Activated CD8-positive, alpha-beta memory T cell treated with anti-CD3 and anti-CD28 coated beads for 1 hour (primary cell): ENCODE data around the gene PPP1R15B.
A peak's percentile ranks its signal among the peaks of the same experiment; 100 is the strongest.

Experiments
- DNase-seq, 2 donors: peaks; one replicate each; pipeline ENCODE4 v3.0.0-alpha.2; 2020; ENCODE audit warnings: low read depth in 1 of 2; ENCODE audit errors: extremely low read depth in 1 of 2

The PPP1R15B gene

DNA sequence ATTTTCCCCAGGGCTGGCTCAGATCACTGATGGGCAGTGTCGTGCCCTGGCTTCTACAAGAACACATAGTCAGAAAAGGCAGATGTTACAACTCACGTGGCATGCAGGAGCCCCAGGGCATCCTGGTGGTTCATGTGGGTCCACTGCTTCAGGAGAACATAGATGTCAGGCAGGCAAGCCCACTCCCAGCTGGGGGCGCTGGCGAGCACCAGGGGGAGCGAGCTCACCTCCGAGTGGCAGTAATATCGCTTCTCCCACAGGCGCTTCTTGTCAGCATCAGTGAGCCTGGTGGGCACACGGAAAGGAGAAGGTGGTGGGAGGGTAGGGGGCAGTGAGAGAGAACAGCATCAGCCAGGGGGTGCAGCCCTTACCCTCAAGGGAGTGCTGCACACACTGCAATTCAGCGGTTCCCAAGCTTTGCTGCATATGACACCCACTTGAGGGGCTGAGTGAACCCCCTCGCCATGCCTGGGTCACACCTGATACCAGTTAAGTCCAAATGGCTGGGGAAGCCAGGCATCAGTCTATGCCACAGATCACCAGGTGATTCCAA is 34.3 kb upstream of the PPP1R15B start:
- DNase-seq, result no peak

DNA sequence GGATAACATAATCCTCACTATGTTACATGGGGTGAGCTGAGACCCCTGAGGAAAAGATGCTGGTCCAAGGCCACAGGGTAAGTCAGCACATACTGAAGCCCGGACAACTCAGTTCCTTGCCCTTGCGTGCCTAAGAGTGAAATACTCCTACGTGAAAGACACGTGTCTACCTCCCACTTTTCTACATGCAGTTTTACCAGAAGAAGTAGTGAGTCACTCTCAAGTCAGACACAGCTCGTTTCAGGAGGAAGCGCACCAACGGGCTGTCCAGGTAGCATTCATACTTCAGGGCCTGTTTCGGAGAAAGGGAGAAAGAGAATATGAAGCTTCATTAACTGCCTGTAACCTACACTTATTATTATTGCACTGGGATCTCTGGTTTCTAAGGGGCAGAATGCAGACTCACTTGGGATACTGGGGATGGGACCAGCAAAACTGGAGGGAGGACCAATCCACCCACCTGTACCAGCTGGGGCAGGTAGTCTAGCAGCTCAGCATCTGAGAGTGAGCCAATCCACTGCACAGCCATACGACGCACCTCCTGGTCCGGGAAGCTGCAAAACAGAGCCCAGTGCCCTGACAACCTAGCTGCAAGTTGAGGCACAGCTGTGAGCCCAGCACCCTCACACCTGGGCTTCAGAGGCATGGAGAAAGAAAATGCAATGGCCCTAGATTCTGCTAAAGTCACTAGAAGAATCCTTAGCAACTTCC is 32.4 kb upstream of the PPP1R15B start:
- DNase-seq, result no peak

DNA sequence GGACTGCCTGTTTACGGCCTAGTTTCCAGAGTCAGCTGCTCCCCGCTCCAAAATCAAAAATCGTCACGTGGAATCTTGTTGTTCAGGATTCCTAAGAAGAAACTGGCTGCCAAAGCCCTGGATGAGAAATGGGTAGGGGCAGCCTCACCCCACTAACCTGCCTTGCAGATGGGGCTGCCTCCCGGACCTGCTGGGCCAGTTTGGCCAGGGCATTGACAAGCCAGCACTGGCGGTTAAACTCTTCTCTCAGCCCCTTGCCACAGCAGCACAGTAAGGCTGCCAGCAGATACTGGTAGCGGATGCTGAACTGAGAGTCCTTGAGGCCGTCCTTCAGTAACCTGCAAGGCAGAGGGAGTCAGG is 31.6 kb upstream of the PPP1R15B start:
- no peak for DNase-seq

DNA sequence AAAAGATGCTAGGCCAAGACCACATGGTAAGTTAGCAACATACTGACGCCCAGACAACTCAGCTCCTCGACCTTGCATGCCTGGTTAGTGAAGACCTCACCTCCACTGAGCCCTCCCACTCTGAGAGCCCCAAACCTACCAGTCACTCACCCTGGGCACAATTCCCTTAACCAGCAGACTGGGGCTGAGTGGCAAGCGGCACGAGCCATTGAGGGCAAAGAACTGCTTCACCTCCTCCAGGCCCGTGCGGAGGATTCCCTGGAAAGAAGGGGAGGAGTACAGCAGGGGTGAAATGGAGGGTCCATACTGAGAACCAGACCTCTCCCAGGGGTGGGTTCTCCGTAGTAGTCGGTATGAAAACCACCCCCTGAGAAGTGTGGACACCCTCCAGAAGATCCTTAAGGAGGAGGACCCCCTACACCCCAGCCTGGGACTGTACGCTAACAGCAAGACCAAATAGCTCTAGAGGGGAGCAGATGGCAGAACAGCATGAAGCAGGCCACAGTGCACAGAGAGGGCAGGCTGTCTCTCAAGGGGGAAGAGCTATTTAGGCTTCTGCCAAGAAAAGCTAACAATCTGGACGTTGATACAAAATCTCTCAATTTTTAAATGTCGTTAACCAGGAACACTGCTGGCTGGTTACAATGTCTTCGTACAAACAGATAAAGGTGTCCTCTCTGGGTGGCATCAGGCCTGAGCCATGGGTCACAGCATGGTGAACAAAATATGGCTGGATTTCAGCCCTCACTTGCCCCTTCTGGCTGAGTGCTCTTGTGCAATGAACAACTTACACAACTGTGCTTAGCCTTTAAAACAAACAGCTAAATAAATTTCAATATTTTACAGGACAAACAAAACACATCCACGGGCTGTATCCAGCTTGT is 31.0 kb upstream of the PPP1R15B start:
- DNase-seq, result no peak

DNA sequence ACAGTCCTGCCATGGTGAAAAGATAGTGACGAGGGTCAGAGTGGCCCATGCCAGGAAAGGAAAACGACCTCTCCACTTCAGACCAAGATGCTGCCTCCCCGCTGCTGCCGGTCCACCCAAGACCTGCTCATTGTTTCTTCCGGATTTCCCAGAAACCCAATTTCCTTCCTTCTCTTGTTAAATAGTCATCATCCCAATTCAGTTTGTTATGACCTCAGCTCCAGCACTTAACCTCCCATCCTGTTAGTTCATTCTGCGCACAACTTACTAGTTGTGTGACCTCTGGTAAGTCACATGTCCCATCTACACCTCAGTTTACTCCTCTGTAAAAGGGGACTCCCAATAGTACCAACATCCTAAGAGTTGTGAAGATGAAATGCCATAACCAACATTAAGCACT is 29.9 kb upstream of the PPP1R15B start:
- no peak for DNase-seq

DNA sequence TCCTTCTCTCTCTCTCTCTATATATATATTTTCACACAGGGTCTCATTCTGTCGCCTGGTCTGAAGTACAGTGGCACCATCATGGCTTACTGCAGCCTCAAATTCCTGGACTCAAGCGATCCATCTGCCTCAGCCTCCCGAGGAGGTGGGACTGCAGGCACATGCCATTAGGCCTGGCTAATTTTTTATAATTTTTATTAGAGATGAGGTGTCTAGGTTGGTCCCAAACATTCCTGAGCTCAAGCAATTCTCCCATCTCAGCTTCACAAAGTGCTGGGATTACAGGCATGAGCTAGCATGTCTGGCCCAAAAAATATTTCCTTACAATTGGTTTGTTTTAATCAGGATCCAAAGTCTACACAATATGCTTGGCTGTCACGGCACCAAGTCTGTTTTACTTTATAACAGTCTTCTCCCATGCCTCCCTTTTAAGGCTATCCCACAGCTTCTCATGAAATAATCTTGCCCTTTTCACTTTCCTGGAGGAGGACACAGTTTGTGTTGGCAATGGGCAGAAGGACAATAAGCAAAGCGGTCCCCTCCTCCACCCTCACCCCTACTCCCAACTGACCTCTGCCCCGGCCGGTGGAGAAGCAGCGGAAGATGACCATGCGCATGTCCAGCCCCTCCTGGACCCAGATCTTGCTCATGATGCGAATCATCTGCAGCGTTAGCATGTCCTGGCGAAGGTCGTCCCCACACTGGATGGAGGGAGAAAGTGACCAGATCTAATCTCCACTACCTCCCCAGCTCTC is 28.2 kb upstream of the PPP1R15B start:
- DNase-seq, result no peak

DNA sequence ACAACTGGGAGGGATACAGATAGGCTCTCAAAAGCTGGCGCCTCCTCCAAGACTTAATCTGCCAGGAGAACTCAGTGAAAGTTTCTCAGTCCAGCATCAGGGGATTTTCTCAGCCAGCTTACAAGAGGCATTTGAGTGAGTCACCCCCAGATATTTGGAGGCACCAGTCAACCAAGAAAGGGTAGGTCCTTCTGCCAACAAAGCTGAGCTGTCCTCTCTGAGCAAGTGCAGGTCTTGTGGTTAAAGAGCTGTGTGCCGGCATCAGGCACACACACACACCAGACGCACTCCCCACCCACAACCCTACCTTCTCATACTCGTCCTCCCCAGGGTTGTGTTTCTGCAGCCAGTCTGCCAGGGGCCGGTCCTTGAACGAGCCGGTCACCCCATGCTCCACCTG is 27.0 kb upstream of the PPP1R15B start:
- DNase-seq, result no peak

DNA sequence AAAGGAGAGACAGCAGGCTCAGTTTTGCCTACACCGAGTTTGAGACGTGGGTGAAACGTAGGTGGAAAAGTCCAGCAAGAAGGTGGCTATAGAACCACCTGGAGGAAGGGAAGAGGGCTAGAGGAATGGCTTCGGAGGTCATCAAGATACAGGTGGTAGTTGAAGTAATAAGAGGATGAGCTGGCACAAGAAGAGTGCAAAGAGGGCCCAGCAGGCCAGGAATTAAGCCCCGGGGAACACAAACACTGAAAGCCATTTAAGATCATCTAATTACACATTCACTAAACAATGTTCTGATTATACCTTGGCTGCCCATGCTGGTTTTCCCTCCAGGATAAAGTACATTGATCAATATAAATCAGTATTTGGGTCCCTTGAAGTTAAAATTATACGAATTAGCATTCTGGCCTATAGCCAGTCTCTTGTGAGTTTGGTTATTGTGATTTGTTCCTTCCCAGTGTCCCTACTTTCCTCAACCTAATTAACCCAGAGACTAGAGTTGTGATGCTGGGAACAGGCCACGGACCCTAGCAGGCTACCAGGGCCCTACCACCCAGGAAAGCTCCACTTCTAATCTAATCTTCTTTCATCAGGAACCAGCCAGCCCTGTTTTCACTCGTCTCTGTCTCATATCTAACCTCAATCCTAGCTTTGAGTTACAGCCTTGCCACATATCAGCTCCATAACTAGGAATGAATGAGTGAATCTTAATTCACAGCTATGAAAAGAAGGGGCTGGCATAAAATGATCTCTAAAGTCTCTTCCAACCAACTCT is 26.4 kb upstream of the PPP1R15B start:
- no peak for DNase-seq

DNA sequence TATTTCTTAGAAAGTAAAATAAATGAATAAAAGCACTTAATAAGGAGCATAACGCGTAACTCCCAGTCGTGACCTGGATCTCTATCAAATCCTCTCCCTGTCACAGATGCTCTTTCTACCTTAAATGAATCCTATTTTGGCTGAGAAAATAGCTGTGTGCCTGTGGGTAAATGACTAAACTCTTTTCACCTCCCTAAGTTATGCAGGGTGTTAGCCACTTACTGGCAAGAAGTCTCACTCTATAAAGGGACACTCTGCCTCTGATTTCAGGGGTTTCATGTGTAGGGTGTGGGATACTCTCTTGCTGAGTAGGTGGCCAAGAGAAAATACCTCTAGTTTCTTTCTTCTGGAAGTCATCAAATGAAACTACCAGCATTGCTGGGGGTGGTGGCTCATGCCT is 24.3 kb upstream of the PPP1R15B start:
- DNase-seq, result no peak

DNA sequence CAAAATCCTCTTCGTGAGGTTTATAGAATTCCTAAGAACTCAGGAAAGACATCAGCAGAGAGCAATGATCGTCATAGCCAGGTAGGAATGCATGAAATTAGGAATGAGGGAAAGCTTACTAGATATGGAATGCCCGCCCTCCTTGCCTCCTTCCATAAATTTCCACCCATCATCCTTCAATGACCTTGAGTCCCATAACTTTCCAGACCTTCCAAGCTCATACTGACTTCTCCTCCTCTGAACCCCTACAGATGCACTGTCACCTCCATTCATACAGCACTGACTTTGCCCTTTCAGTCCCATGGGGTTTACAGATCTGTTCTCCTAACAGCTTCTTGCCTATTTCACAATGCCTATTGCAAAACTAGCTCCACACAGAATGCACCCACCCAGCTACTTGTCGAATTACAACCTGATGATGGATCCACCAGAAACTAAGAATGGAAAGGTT is 23.8 kb upstream of the PPP1R15B start:
- DNase-seq, result no peak

DNA sequence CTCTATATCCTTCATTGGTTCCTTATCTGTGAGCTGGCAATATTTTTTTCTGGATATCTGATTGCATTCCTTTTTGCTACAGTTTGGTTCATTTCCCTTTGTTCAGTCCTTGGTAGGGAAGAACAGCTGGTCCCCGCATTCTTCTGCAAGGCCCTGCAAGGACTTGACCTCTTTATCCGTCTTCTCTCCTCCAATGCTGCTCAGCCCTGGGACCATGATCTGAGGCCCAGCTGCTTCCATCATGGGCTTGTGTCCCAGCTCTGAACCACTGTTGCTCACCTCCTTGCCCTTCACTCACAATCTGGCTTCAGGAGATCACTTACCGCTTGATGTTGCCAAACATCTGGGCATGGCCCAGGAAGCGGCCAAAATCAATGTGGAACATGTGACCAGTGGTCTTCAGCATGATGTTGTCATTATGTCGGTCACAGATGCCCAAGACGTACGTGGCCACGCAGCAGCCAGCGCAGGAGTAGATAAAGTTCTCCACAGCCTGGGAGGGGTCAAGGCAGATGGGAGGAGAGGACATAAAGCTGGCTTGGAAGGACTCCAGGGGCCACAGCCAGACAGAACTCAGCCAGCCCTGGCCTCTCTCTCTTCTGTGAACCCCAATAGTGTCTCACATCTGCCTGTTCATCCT is 22.6 kb upstream of the PPP1R15B start:
- no peak for DNase-seq

DNA sequence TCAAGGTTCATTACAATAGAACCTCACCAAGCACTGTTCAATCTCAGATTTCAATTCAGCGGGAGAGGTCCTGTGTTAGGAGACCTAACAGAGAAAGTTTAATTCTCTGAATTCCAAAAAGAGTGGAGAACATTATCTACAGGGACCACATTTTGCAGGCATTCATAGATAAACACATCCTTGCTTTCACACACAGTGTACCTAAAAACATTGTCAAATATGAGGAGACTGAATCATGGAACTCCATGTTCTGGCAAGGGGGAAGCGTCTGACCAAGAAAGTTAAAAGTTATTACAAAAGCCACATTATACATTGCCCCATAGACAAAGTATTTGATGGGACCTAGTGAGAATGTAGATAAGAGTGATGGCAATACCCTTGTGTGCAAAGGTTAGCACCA is 21.1 kb upstream of the PPP1R15B start:
- no peak for DNase-seq

DNA sequence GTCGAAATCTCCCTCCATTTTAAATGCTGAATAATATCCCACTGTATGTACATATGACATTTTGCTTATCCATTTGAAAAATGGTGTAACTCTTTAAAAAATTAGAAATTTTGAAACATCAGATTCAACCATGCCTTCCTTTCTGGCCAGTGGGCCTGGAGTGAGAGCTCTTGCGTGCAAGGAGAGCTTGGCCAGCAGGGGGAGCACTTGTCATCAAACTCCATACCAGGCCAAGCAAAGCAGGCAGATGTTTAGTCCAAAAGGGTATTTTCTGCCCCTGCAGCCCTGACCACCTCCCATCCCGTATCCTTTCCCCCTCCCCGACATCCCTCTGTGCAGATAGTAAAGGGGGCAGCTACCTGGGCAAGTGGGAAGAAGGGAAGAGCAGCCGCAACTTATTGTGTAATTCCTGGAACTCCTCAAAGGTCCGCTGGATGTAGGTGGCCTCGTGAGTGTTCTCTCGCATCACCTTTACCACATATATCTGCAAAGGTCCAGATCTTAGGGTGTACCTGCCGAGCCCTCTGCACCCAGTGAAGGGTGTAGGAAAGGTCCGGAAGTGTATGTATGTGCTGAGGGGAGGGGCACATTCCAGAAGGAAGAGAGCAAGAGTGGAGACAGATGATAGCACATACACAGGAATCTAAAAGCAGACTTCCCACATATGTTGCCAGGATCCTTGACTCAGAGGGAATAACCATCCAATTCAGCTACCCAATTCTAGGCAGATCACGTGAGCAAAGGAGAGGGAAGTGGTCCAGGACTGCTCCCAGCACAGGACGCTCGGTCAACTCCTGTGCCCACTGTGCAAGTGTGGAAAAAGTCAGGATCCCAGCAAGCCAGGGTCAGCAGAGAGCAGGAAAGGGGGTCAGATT is 19.9 kb upstream of the PPP1R15B start:
- peak; percentile 53 to 74 for DNase-seq

DNA sequence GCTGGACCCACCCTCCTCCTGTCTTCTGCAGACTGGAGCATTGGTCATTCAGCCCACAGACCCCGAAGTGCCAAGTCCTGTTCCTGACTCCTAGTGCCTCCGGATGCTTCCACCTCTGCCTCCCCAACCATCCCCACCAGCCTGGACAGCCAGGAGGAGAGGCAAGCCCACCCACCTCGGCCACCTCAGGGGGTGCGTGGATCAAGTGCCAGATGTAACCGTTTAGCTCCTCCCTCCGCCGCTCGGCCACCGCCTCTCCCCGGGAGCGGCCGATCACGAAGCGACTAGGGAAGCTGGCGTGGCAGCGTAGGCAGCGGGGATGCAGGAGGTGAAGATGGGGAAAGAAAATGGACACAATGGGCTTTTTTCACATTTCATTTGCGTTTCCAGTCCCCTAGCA is 18.1 kb upstream of the PPP1R15B start:
- no peak for DNase-seq

DNA sequence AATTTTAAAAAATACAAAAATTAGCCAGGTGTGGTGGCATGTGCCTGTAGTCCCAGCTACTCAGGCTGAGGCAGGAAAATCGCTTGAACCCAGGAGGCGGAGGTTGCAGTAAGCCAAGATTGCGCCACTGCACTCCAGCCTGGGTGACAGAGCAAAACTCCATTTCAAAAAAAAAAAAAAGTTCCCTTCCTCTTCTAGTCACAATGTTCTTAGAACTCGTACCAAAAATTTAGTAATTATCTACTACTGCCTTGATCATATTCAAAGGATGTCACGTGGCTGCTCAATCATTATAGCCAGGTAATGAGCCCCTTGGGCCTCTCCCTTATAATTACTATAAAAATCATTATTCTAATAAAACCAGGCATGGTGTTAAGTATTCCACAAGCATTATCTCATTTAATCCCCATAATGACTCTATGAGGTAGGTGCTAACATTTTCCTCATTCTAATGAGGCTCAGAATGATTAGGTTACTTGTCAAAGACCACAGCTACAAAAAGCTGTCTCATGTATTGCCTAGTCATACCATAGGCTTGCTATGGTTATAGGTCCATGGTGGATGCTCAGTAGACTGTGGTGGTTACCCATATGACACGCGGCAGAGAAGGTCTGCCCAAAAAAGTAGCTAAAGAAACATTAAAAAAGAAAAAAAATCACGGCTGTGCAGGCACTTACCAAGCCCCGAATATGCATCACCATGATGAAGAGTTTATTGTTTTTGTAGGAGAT is 15.5 kb upstream of the PPP1R15B start:
- DNase-seq, result no peak

DNA sequence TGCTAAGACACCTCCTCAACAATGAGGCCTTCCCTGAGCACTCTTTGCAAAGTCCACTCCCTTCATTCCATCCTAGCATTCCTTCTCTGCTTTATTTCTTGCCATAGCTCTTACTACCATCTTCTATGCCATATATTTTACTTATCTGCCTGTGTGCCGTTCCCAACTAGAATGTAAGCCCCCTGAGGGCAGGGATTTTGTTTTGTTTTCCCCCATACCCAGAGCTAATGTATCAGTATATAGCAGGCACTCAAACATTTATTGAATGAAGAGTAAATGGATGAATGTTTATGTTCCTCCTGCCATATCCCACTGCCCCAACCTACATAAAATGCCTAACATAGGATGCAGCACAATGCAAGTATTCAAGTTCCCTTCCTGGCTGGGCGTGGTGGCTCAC is 14.9 kb upstream of the PPP1R15B start:
- DNase-seq, result no peak

DNA sequence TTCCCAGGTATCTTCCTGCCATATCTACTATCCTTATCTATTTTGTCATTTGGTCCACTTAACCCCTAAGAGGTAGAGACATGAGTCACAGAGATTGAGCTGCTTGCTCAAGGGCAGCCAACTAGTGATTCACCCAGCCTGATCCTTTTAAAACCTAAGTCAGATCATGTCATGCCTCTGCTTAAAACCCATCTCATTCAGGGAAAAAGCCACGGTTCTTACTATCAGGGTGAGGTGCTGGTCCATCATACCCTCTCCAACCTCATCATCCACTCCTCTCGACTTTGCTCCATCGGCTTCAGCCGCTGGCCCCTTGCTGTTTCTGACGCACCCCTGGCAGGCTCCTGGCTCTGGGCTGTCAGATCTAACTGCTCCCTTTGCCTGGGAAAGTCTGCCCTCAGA is 14.4 kb upstream of the PPP1R15B start:
- no peak for DNase-seq

DNA sequence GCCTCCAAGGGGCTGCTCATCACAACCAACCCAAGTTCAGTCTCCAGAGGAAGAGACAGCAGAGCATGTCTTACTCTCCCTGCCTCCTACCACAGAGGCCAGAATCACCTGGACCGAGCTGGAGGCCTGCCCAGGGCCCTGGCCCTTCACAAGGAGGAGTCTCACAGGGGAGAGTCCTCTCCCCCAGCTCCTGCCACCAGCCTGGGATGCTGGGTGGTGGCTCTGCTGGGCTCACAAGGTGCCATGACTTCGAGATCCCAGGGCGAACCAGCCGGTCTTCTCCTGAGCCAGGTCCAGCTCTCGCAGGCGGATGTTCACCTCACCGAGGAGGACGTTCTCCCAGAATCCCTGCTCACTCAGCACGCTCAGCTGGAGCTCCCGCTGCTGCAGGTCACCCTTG is 13.0 kb upstream of the PPP1R15B start:
- DNase-seq, result no peak
